Chondrocyte (in vitro differentiated cells): Measurements from ENCODE around the gene HSD11B1L. TPM values are rescaled to one million over a fixed set of nuclear protein-coding genes. Genes with fewer than 3 reads are reported as not detected.
A peak's percentile ranks its signal among the peaks of the same experiment; 100 is the strongest.

Source experiments
- DNase-seq: peaks from one replicate; pipeline ENCODE4 v3.0.0; 2021; ENCODE audit warnings: mixed read lengths, low spot score
- H3K27ac Mint-ChIP-seq: one replicate; pipeline ENCODE4 v1.8.0; 2021; ENCODE audit warnings: mild to moderate bottlenecking, moderate library complexity, mixed read lengths; ENCODE audit not compliant: unreplicated experiment
- H3K27me3 Mint-ChIP-seq: 2 replicates; pipeline ENCODE4 v1.8.0; 2021; ENCODE audit warnings: low read depth, mixed read lengths
- H3K36me3 Mint-ChIP-seq: 2 replicates; pipeline ENCODE4 v1.8.0; 2021; ENCODE audit warnings: low read depth, mixed read lengths
- H3K4me1 Mint-ChIP-seq: 2 replicates; pipeline ENCODE4 v1.8.0; 2021; ENCODE audit warnings: low read depth, mild to moderate bottlenecking, mixed read lengths
- H3K4me3 Mint-ChIP-seq: one replicate; pipeline ENCODE4 v1.8.0; 2021; ENCODE audit warnings: mild to moderate bottlenecking, moderate library complexity, mixed read lengths; ENCODE audit not compliant: unreplicated experiment
- H3K9me3 Mint-ChIP-seq: 2 replicates; pipeline ENCODE4 v1.8.0; 2021; ENCODE audit warnings: low read depth, mixed read lengths
- total RNA-seq: library from RNA; stranded (reverse); gene quantifications from 3 replicates; pipeline ENCODE4 v1.2.1, GENCODE V29; 2021
- TF ChIP-seq, protein P1 (sequence below): fragments of 200-600 bp; sonication (generic); IDR thresholded peaks from 2 replicates; pipeline ENCODE4 v1.5.0; 2021; ENCODE audit warnings: antibody characterized with exemption, mild to moderate bottlenecking, moderate library complexity

HSD11B1L gene
- total RNA-seq, 1 donor from 2014 or later: 7.2 TPM

DNA sequence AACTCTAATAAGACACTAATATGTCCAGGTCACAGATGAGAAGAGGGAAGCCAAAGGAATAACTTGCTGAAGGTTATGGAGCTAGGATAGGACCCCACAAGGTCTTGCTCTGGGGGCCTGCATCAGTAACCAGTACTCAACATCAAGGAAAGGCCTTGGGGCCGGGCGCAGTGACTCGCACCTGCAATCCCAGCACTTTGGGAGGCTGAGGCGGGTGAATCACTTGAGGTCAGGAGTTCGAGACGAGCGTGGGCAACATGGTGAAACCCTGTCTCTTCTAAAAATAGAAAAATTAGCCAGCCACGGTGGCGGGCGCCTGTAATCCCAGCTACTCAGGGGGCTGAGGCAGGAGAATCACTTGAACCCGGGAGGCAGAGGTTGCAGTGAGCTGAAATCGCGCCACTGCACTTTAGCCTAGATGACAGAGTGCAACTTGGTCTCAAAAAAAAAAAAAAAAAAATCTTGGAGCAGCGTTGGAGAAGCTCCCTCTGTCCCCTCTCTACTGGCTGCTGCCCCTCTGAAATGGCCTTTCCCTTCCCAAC is 37.3 kb downstream of the HSD11B1L start:
- peaks cover 36% of the 10 kb centered on the region for H3K4me1 Mint-ChIP-seq
- no peaks in the 10 kb centered on the region for H3K9me3 Mint-ChIP-seq
- peaks cover 3% of the 10 kb centered on the region for H3K36me3 Mint-ChIP-seq
- H3K27ac Mint-ChIP-seq: peak overlapping the region; percentile 100
- TF ChIP-seq, protein P1, sequence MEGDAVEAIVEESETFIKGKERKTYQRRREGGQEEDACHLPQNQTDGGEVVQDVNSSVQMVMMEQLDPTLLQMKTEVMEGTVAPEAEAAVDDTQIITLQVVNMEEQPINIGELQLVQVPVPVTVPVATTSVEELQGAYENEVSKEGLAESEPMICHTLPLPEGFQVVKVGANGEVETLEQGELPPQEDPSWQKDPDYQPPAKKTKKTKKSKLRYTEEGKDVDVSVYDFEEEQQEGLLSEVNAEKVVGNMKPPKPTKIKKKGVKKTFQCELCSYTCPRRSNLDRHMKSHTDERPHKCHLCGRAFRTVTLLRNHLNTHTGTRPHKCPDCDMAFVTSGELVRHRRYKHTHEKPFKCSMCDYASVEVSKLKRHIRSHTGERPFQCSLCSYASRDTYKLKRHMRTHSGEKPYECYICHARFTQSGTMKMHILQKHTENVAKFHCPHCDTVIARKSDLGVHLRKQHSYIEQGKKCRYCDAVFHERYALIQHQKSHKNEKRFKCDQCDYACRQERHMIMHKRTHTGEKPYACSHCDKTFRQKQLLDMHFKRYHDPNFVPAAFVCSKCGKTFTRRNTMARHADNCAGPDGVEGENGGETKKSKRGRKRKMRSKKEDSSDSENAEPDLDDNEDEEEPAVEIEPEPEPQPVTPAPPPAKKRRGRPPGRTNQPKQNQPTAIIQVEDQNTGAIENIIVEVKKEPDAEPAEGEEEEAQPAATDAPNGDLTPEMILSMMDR: no peak
- H3K27me3 Mint-ChIP-seq: no peaks in the 10 kb centered on the region
- no peak for DNase-seq
- peak overlapping the region; percentile 94 for H3K4me3 Mint-ChIP-seq

DNA sequence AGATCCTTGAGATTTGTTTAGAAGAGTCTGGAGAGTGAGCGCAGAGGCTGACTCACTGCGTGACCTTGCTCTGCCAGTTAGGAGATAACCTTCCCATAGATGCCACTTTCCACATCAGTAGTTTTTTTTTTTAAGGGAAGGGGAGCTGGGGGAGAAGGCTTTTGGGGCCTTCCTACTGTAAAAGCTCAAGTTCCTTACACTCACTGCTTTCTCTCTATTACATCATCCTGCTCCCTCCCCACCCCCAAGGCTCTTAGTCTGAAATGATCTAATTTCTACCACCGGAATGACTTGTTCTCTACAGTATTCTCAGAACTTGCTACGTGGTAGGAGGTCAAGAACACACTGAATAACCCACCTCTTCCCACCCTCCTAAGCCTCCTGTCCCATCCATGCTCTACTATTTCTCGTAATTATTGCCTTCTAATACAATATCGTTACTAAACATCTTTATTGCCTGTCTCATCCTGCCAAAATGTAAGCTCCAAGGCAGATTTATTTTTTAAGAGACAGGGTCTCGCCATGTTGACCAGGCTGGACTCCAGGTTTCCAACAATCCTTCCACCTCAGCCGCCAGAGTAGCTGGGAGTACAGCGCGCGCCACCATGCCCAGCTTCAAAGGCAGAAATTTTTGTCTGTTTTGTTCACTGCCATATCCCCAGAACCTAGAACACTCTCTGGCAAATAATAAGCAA is 37.9 kb downstream of the HSD11B1L start:
- peak overlapping the region; percentile 94 for H3K4me3 Mint-ChIP-seq
- H3K27me3 Mint-ChIP-seq: no peaks in the 10 kb centered on the region
- peaks cover 36% of the 10 kb centered on the region for H3K4me1 Mint-ChIP-seq
- H3K36me3 Mint-ChIP-seq: peaks cover 3% of the 10 kb centered on the region
- H3K27ac Mint-ChIP-seq: peak overlapping the region; percentile 100
- DNase-seq: no peak
- TF ChIP-seq, protein P1: no peak
- H3K9me3 Mint-ChIP-seq: no peaks in the 10 kb centered on the region

DNA sequence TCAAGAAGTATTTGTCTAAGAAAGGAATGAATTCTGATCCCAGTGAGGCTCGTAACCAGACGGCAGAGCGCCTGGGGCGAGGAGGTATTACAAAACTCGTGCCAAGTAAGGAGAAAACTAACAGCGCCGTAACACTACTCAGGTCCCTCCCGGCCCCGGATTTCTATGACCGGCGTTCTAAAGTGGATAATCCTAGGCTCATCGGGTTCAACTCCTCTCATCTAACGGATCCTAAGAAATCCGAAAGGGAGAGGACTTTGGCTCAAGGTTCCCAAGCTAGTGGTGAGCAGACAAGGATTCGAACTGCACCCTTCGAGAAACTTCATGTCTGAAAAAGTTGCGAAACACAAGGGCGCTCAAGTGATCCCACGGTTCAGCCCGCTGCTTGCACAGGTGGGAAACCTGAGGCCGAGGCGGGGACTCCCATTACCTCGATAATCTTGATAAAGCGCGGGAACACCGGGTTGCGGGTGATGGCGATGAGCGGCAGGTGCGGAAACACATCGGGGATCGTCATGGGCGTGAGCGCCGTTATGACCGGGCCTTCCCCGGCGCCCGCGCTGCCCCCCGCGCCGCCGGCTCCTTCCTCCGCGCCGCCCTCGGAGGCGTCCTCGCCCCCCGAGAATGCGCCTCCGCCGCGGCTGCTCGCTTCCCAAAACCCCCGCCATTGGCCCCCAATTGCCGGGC is 38.6 kb downstream of the HSD11B1L start:
- peaks cover 36% of the 10 kb centered on the region for H3K4me1 Mint-ChIP-seq
- no peaks in the 10 kb centered on the region for H3K9me3 Mint-ChIP-seq
- H3K27ac Mint-ChIP-seq: peak overlapping the region; percentile 100
- H3K4me3 Mint-ChIP-seq: peak overlapping the region; percentile 94
- TF ChIP-seq, protein P1: no peak
- no peak for DNase-seq
- no peaks in the 10 kb centered on the region for H3K36me3 Mint-ChIP-seq
- no peaks in the 10 kb centered on the region for H3K27me3 Mint-ChIP-seq

DNA sequence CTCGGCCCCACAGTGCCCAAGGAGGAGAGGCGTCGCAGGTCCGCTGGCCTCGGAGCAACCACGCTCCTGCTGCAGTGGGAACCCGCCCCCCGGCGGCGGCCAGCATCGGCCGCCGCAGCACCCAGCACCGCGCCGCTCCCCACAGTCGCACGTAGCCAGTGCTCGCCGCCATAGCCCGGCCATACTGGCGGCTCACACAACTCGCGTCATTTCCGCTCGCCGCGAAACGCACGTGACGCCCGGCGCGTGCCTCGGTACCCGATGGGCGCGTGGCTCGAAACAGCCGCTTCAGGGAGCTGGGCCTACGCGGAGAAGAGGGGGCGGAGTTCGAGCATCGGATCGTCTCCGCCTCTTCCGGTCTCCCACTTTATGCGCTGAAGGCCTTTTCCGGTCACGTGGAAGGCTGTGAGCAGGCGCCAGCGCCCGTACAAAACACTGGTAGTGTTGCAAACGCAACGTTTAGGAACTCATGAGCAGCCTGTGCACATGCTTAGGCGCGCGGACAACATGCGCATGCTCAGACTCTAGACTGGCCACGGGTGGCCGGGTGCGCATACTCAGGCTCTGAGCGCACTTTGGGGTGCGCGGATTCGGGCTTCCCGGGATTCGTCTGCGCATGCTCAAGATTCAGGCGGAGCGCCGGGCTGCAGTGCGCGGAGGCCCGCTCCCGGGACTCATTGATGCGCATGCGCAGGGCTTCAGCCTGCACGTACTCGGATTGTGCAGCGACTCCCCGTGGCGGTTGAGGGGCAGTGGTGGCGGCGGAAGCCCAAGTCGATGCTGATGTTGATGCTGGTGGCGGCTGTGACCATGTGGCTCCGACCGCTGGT is 39.3 kb downstream of the HSD11B1L start, which contains the start of the genes CATSPERD and LONP1:
CATSPERD (plus strand) TSS at position 677 of the 830 bp plus-strand sequence; CDS start at position 778, 101 bp downstream.
LONP1 (minus strand) TSS at position 186 of the 830 bp plus-strand sequence; CDS start at position 172, 14 bp downstream.
- Mint-ChIP-seq H3K36me3 (no peaks in the 10 kb centered on the region), H3K27ac (peak within 1 kb of the TSS; percentile 100), H3K4me3 (peak within 1 kb of the TSS; percentile 94), H3K4me1 (peaks cover 36% of the 10 kb centered on the region), H3K9me3 (no peaks in the 10 kb centered on the region), H3K27me3 (peaks cover 3% of the 10 kb centered on the region)
- peak; percentile 99 for DNase-seq
- TF ChIP-seq, protein P1: peak; percentile 90
